ENCODE measurements around the gene KLHL26. TPM values are rescaled to one million over a fixed set of nuclear protein-coding genes. Genes with fewer than 3 reads are reported as not detected.

The KLHL26 gene
- total RNA-seq, 1 experiment from 2014 or later = 17.1 TPM

GRCh38 chr19:18708452-18709231 is 71.8 kb downstream of the KLHL26 start:
- Histone ChIP-seq H3K79me2 (ENCODE audit: insufficient read depth, low read length) (peaks cover 13% of the 10 kb centered on the region; the same call in 1 of the 2 replicates), H3K4me1 (ENCODE audit: control insufficient read depth in 1 of 2, insufficient read depth in 2 of 2, low read length in 2 of 2) (no peaks in the 10 kb centered on the region), H2AFZ (ENCODE audit: low read depth, low read length, poor library complexity, severe bottlenecking) (no peak overlapping the region), H4K20me1 (ENCODE audit: insufficient read depth) (no peaks in the 10 kb centered on the region), H3K9me2 (ENCODE audit: insufficient read depth) (no peaks in the 10 kb centered on the region; the same call in 1 of the 2 replicates), H3K9ac (ENCODE audit: low read length) (no peak overlapping the region), H3K27me3 (ENCODE audit: insufficient read depth, low read length) (no peaks in the 10 kb centered on the region), H3K27ac (ENCODE audit: low read depth, low read length) (no peak overlapping the region), H3K9me3 (ENCODE audit: control insufficient read depth in 1 of 2, insufficient read depth in 1 of 2, low read depth in 1 of 2, low read length in 2 of 2) (no peaks in the 10 kb centered on the region), H3K4me3 (replicated peaks in 1 of 2; ENCODE audit: low read depth in 1 of 2, low read length in 2 of 2) (no peak overlapping the region), H3K36me3 (ENCODE audit: control insufficient read depth in 1 of 2, insufficient read depth in 2 of 2, low read length in 2 of 2) (no peaks in the 10 kb centered on the region), H3K4me2 (ENCODE audit: low read length) (no peak overlapping the region)
- POLR2A ChIA-PET = no interaction called here
- CTCF ChIA-PET = no interaction called here
- BruUV-seq (replicated peaks) = no TSS peak
- TF ChIP-seq ATF3 (IDR thresholded peaks at IDR 0.05) (no peak), ZFX (IDR thresholded peaks at IDR 0.05) (no peak), POLR2A (IDR thresholded peaks at IDR 0.05; ENCODE audit: borderline replicate concordance, extremely low read depth, insufficient read depth, insufficient read length) (no peak), JUND (IDR thresholded peaks at IDR 0.05) (no peak), SP1 (IDR thresholded peaks at IDR 0.05; ENCODE audit: low read depth) (no peak), ZNF274 (IDR thresholded peaks at IDR 0.05; ENCODE audit: low read depth, low read length) (no peak), CBX3 (IDR thresholded peaks at IDR 0.05; ENCODE audit: low read depth) (no peak), TCF7L2 (IDR thresholded peaks at IDR 0.05; ENCODE audit: borderline replicate concordance, extremely low read depth, insufficient read depth, insufficient read length) (no peak), FOSL1 (IDR thresholded peaks at IDR 0.05; ENCODE audit: low read depth) (no peak), REST (IDR thresholded peaks at IDR 0.05; ENCODE audit: low read depth) (no peak), SRF (IDR thresholded peaks at IDR 0.05; ENCODE audit: low read depth) (no peak), RAD21 (IDR thresholded peaks at IDR 0.05; ENCODE audit: low read depth) (no peak), ELF1 (IDR thresholded peaks at IDR 0.05; ENCODE audit: borderline replicate concordance, low read depth) (no peak), MAX (IDR thresholded peaks at IDR 0.05) (no peak), EZH2 (IDR thresholded peaks at IDR 0.05) (no peak), CEBPB (IDR thresholded peaks at IDR 0.05; ENCODE audit: low read depth) (no peak), ZBTB33 (IDR thresholded peaks at IDR 0.05; ENCODE audit: extremely low read depth, insufficient replicate concordance, low read length) (no peak), YY1 (IDR thresholded peaks at IDR 0.05; ENCODE audit: extremely low read depth, insufficient replicate concordance, low read depth, low read length) (no peak), CTCF (IDR thresholded peaks at IDR 0.05 in 2 of 3, conservative IDR thresholded peaks at IDR 0.05 in 1 of 3; ENCODE audit: borderline replicate concordance in 1 of 3, insufficient read depth in 1 of 3, low read depth in 2 of 3, low read length in 2 of 3) (no peak)
- RAD21 ChIA-PET (ENCODE audit: low non-redundant PET in 1 of 2, low total read pairs in 2 of 2, uncharacterized antibody in 2 of 2, unreplicated experiment in 2 of 2) = no interaction called here
- ATAC-seq (no peak), DNase-seq (ENCODE audit: low read depth, low spot score) (no peak)
- intact Hi-C loops (cut with micrococcal nuclease) = no loop called here

All from HCT116 (cell line).